Mucosa of stomach (tissue), 1 donor: ENCODE data around the gene CENPO.

ENCODE experiments used
- H3K27me3 ChIP-seq: one replicate; pipeline ENCODE4 v1.7.0; 2013; ENCODE audit warnings: mild to moderate bottlenecking, low read length; ENCODE audit not compliant: control insufficient read depth, insufficient read depth
- H3K36me3 ChIP-seq: one replicate; pipeline ENCODE4 v1.7.0; 2013; ENCODE audit warnings: low read length; ENCODE audit not compliant: control insufficient read depth, insufficient read depth
- H3K4me1 ChIP-seq: one replicate; pipeline ENCODE4 v1.7.0; 2013; ENCODE audit warnings: mild to moderate bottlenecking, low read length; ENCODE audit not compliant: control insufficient read depth, insufficient read depth
- H3K4me3 ChIP-seq: one replicate; pipeline ENCODE4 v1.7.0; 2013; ENCODE audit warnings: low read length
- H3K9ac ChIP-seq: one replicate; pipeline ENCODE4 v1.7.0; 2013; ENCODE audit warnings: mild to moderate bottlenecking, low read length, moderate library complexity
- H3K9me3 ChIP-seq: one replicate; pipeline ENCODE4 v1.7.0; 2013; ENCODE audit warnings: mild to moderate bottlenecking, low read length, moderate library complexity; ENCODE audit not compliant: control insufficient read depth
- donor health status: Pancreatic carcinoma.

Gene CENPO

GRCh38 chr2:24863641-24864040 is 70.4 kb downstream of the CENPO start:
- Histone ChIP-seq H3K27me3 (no peaks in the 10 kb centered on the region), H3K4me3 (no peak overlapping the region), H3K9ac (no peak overlapping the region), H3K36me3 (no peaks in the 10 kb centered on the region), H3K4me1 (no peaks in the 10 kb centered on the region), H3K9me3 (no peaks in the 10 kb centered on the region)

- Histone ChIP-seq H3K9ac (no peak overlapping the region), H3K27me3 (no peaks in the 10 kb centered on the region), H3K36me3 (no peaks in the 10 kb centered on the region), H3K4me3 (no peak overlapping the region), H3K9me3 (no peaks in the 10 kb centered on the region), H3K4me1 (no peaks in the 10 kb centered on the region)
These were observed 73.7 kb downstream of the CENPO start for GRCh38 chr2:24866946-24867345.

GRCh38 chr2:24870440-24870839 is 77.2 kb downstream of the CENPO start:
- Histone ChIP-seq H3K9me3 (no peaks in the 10 kb centered on the region), H3K4me1 (no peaks in the 10 kb centered on the region), H3K4me3 (no peak overlapping the region), H3K36me3 (no peaks in the 10 kb centered on the region), H3K27me3 (no peaks in the 10 kb centered on the region), H3K9ac (no peak overlapping the region)

- no peaks in the 10 kb centered on the region for H3K4me1 ChIP-seq
- H3K9ac ChIP-seq = no peak overlapping the region
- H3K4me3 ChIP-seq = no peak overlapping the region
- no peaks in the 10 kb centered on the region for H3K27me3 ChIP-seq
- no peaks in the 10 kb centered on the region for H3K9me3 ChIP-seq
- H3K36me3 ChIP-seq = no peaks in the 10 kb centered on the region
These were observed 77.9 kb downstream of the CENPO start for GRCh38 chr2:24870891-24871705.

GRCh38 chr2:24871852-24872333 is 78.7 kb downstream of the CENPO start:
- H3K36me3 ChIP-seq = no peaks in the 10 kb centered on the region
- H3K4me1 ChIP-seq = no peaks in the 10 kb centered on the region
- H3K9me3 ChIP-seq = no peaks in the 10 kb centered on the region
- H3K4me3 ChIP-seq = no peak overlapping the region
- H3K9ac ChIP-seq = no peak overlapping the region
- no peaks in the 10 kb centered on the region for H3K27me3 ChIP-seq
